SJSA1 (cell line): ENCODE data around the gene KRTAP12-2. TPM values are rescaled to one million over a fixed set of nuclear protein-coding genes. Genes with fewer than 3 reads are reported as not detected.

Experiments
- DNase-seq, 2 experiments: peaks; one replicate each; pipeline ENCODE4 v3.0.0-alpha.2; 2015 to 2020; ENCODE audit warnings: low spot score in 2 of 2, low read depth in 1 of 2
- H3K27ac ChIP-seq: fragments of 250-450 bp; sonication (Bioruptor Pico); 2 replicates; pipeline ENCODE4 v1.5.1; 2020; ENCODE audit warnings: mild to moderate bottlenecking, moderate library complexity
- H3K27me3 ChIP-seq: fragments of 250-450 bp; sonication (Bioruptor Pico); replicated peaks from 2 replicates; pipeline ENCODE4 v1.5.1; 2020; ENCODE audit warnings: mild to moderate bottlenecking, moderate library complexity
- H3K36me3 ChIP-seq: fragments of 250-450 bp; sonication (Bioruptor Pico); 2 replicates; pipeline ENCODE4 v1.5.1; 2020; ENCODE audit warnings: mild to moderate bottlenecking
- H3K4me1 ChIP-seq: fragments of 250-450 bp; sonication (Bioruptor Pico); replicated peaks from 2 replicates; pipeline ENCODE4 v1.6.1; 2021; ENCODE audit warnings: mild to moderate bottlenecking
- H3K4me3 ChIP-seq: fragments of 250-450 bp; sonication (Bioruptor Pico); 2 replicates; pipeline ENCODE4 v1.5.1; 2020; ENCODE audit warnings: mild to moderate bottlenecking
- H3K9me3 ChIP-seq: fragments of 250-450 bp; sonication (Bioruptor Pico); replicated peaks from 2 replicates; pipeline ENCODE4 v1.5.1; 2020; ENCODE audit warnings: mild to moderate bottlenecking
- total RNA-seq: library from RNA; depleted of rRNA; stranded (reverse); fragments of >200 nt; shearing (Covaris generic); gene quantifications from 2 replicates; pipeline ENCODE4 v1.2.3, GENCODE V29; 2014; rRNA removed

The KRTAP12-2 gene
- not detected in 2 replicates for total RNA-seq

GRCh38 chr21:44666401-44667320 lies at the start of gene KRTAP12-2:
Gene KRTAP12-2, minus strand, starts transcription at chr21:44666927. Its CDS starts 41 bp downstream, at chr21:44666886.
- H3K27ac ChIP-seq = no peak within 1 kb of the TSS
- DNase-seq = no peak
- no peaks in the 10 kb centered on the region for H3K4me1 ChIP-seq
- no peaks in the 10 kb centered on the region for H3K9me3 ChIP-seq
- no peak within 1 kb of the TSS for H3K4me3 ChIP-seq
- H3K36me3 ChIP-seq = no peaks in the 10 kb centered on the region
- no peaks in the 10 kb centered on the region for H3K27me3 ChIP-seq

GRCh38 chr21:44714905-44715304 lies 48.2 kb upstream of the KRTAP12-2 start:
- no peaks in the 10 kb centered on the region for H3K4me1 ChIP-seq
- DNase-seq = no peak
- H3K9me3 ChIP-seq = no peaks in the 10 kb centered on the region
- H3K27me3 ChIP-seq = peaks cover 61% of the 10 kb centered on the region
- no peak overlapping the region for H3K27ac ChIP-seq
- H3K36me3 ChIP-seq = no peaks in the 10 kb centered on the region
- H3K4me3 ChIP-seq = no peak overlapping the region

GRCh38 chr21:44713846-44714245 lies 47.1 kb upstream of the KRTAP12-2 start:
- H3K36me3 ChIP-seq = no peaks in the 10 kb centered on the region
- H3K27me3 ChIP-seq = peaks cover 67% of the 10 kb centered on the region
- no peaks in the 10 kb centered on the region for H3K4me1 ChIP-seq
- H3K27ac ChIP-seq = no peak overlapping the region
- H3K9me3 ChIP-seq = no peaks in the 10 kb centered on the region
- no peak overlapping the region for H3K4me3 ChIP-seq
- DNase-seq = no peak

- peaks cover 66% of the 10 kb centered on the region for H3K27me3 ChIP-seq
- DNase-seq = peak in 1 of 2 experiments; percentile 38
Observed at GRCh38 chr21:44713130-44713529, 46.4 kb upstream of the KRTAP12-2 start.

GRCh38 chr21:44712203-44713028 lies 45.7 kb upstream of the KRTAP12-2 start:
- no peak overlapping the region for H3K4me3 ChIP-seq
- no peaks in the 10 kb centered on the region for H3K4me1 ChIP-seq
- no peak overlapping the region for H3K27ac ChIP-seq
- no peaks in the 10 kb centered on the region for H3K9me3 ChIP-seq
- H3K27me3 ChIP-seq = peaks cover 61% of the 10 kb centered on the region
- H3K36me3 ChIP-seq = no peaks in the 10 kb centered on the region
- DNase-seq = peak in 1 of 2 experiments; percentile 38

More at GRCh38 chr21:44713130-44713529, 46.4 kb upstream of the KRTAP12-2 start:
- H3K4me1 ChIP-seq = no peaks in the 10 kb centered on the region
- H3K27ac ChIP-seq = no peak overlapping the region
- H3K36me3 ChIP-seq = no peaks in the 10 kb centered on the region
- H3K4me3 ChIP-seq = no peak overlapping the region
- no peaks in the 10 kb centered on the region for H3K9me3 ChIP-seq

GRCh38 chr21:44711327-44712202 lies 44.8 kb upstream of the KRTAP12-2 start, which contains the start of gene TSPEAR:
Gene TSPEAR, minus strand, starts transcription at chr21:44711572. Its CDS starts 58 bp downstream, at chr21:44711514.
- Histone ChIP-seq H3K27me3 (peaks cover 57% of the 10 kb centered on the region), H3K36me3 (no peaks in the 10 kb centered on the region), H3K9me3 (no peaks in the 10 kb centered on the region), H3K4me1 (no peaks in the 10 kb centered on the region), H3K27ac (no peak within 1 kb of the TSS), H3K4me3 (no peak within 1 kb of the TSS)
- peak in 1 of 2 experiments; percentile 42 for DNase-seq

GRCh38 chr21:44710756-44711326 lies 44.1 kb upstream of the KRTAP12-2 start:
- no peak overlapping the region for H3K4me3 ChIP-seq
- DNase-seq = no peak
- H3K27me3 ChIP-seq = peaks cover 57% of the 10 kb centered on the region
- no peaks in the 10 kb centered on the region for H3K9me3 ChIP-seq
- no peaks in the 10 kb centered on the region for H3K36me3 ChIP-seq
- H3K27ac ChIP-seq = no peak overlapping the region
- no peaks in the 10 kb centered on the region for H3K4me1 ChIP-seq

- peak in 1 of 2 experiments; percentile 26 for DNase-seq
- Histone ChIP-seq H3K27me3 (peaks cover 54% of the 10 kb centered on the region), H3K36me3 (no peaks in the 10 kb centered on the region), H3K9me3 (no peaks in the 10 kb centered on the region), H3K27ac (no peak overlapping the region), H3K4me3 (no peak overlapping the region), H3K4me1 (no peaks in the 10 kb centered on the region)
Observed at GRCh38 chr21:44710294-44710665, 43.6 kb upstream of the KRTAP12-2 start.

- Histone ChIP-seq H3K9me3 (no peaks in the 10 kb centered on the region), H3K36me3 (no peaks in the 10 kb centered on the region), H3K4me1 (no peaks in the 10 kb centered on the region), H3K4me3 (no peak overlapping the region), H3K27me3 (peaks cover 48% of the 10 kb centered on the region), H3K27ac (no peak overlapping the region)
- DNase-seq = peak in 1 of 2 experiments; percentile 41
Observed at GRCh38 chr21:44709426-44710293, 42.9 kb upstream of the KRTAP12-2 start.

- H3K36me3 ChIP-seq = no peaks in the 10 kb centered on the region
- DNase-seq = peak in 1 of 2 experiments; percentile 40
- H3K4me3 ChIP-seq = no peak overlapping the region
- no peaks in the 10 kb centered on the region for H3K4me1 ChIP-seq
- H3K27me3 ChIP-seq = peaks cover 44% of the 10 kb centered on the region
- H3K9me3 ChIP-seq = no peaks in the 10 kb centered on the region
- H3K27ac ChIP-seq = no peak overlapping the region
Observed at GRCh38 chr21:44708866-44709425, 42.2 kb upstream of the KRTAP12-2 start.

GRCh38 chr21:44708213-44708865 lies 41.6 kb upstream of the KRTAP12-2 start:
- H3K4me3 ChIP-seq = no peak overlapping the region
- H3K9me3 ChIP-seq = no peaks in the 10 kb centered on the region
- H3K4me1 ChIP-seq = no peaks in the 10 kb centered on the region
- H3K36me3 ChIP-seq = no peaks in the 10 kb centered on the region
- no peak overlapping the region for H3K27ac ChIP-seq
- H3K27me3 ChIP-seq = peaks cover 43% of the 10 kb centered on the region
- DNase-seq = no peak
